Epithelial cell of proximal tubule (primary cell): ENCODE measurements around the gene OR51G1. TPM values are rescaled to one million over a fixed set of nuclear protein-coding genes. Genes with fewer than 3 reads are reported as not detected.

Source experiments
- total RNA-seq: library from RNA; depleted of rRNA; stranded (reverse); fragments of >200 nt; gene quantifications from 2 replicates; pipeline ENCODE4 v1.2.3, GENCODE V29; 2015

Gene OR51G1
- total RNA-seq, 1 donor from 2014 or later, result not detected

Other genes with a start within 250 kb of the OR51G1 start
- gene OR51E2, start 226.5 kb downstream of the OR51G1 start, total RNA-seq, result not detected in 2 replicates
- not detected in 2 replicates for gene MMP26, start 219.6 kb downstream of the OR51G1 start, total RNA-seq
- gene OR51F1, start 154.4 kb downstream of the OR51G1 start, total RNA-seq, result not detected in 2 replicates
- not detected in 2 replicates for gene OR52R1, start 120.0 kb downstream of the OR51G1 start, total RNA-seq
- gene OR51F2, start 103.0 kb downstream of the OR51G1 start, total RNA-seq, result not detected in 2 replicates
- not detected in 2 replicates for gene OR51S1, start 75.1 kb downstream of the OR51G1 start, total RNA-seq
- gene OR51T1, start 42.4 kb downstream of the OR51G1 start, total RNA-seq, result not detected in 2 replicates
- not detected in 2 replicates for gene OR51A7, start 20.6 kb downstream of the OR51G1 start, total RNA-seq
- gene OR51G2, start 5.0 kb downstream of the OR51G1 start, total RNA-seq, result not detected in 2 replicates
- gene OR51A4, start 23.3 kb upstream of the OR51G1 start, total RNA-seq, result not detected in 2 replicates
- not detected in 2 replicates for gene OR51A2, start 31.4 kb upstream of the OR51G1 start, total RNA-seq
- gene OR51L1, start 70.5 kb upstream of the OR51G1 start, total RNA-seq, result not detected in 2 replicates
- not detected in 2 replicates for gene OR52J3, start 122.2 kb upstream of the OR51G1 start, total RNA-seq
- not detected in 2 replicates for gene OR52E2, start 135.3 kb upstream of the OR51G1 start, total RNA-seq
- not detected in 2 replicates for gene OR52E1, start 145.2 kb upstream of the OR51G1 start, total RNA-seq
- not detected in 2 replicates for gene OR52A5, start 214.0 kb upstream of the OR51G1 start, total RNA-seq
- gene OR52A1, start 230.4 kb upstream of the OR51G1 start, total RNA-seq, result not detected in 2 replicates